GM12891 (cell line): ENCODE results near the gene CTAGE9.

Experiments
- PAX5 ChIP-seq: IDR thresholded peaks from 2 replicates; pipeline ENCODE4 v1.6.1; 2011; ENCODE audit warnings: low read length, moderate library complexity, mild to moderate bottlenecking; ENCODE audit not compliant: insufficient read depth, severe bottlenecking
- POLR2A ChIP-seq: IDR thresholded peaks from 2 replicates; pipeline ENCODE4 v1.6.1; 2011; ENCODE audit warnings: low read depth, low read length, control low read depth
- POLR2AphosphoS5 ChIP-seq: IDR thresholded peaks from 2 replicates; pipeline ENCODE4 v1.6.1; 2011; ENCODE audit warnings: low read depth, low read length, control low read depth
- SPI1 ChIP-seq: IDR thresholded peaks from 2 replicates; pipeline ENCODE4 v1.6.1; 2011; ENCODE audit warnings: low read depth, low read length, control low read depth
- TAF1 ChIP-seq: IDR thresholded peaks from 2 replicates; pipeline ENCODE4 v1.6.1; 2011; ENCODE audit warnings: low read depth, low read length, control low read depth

DNA sequence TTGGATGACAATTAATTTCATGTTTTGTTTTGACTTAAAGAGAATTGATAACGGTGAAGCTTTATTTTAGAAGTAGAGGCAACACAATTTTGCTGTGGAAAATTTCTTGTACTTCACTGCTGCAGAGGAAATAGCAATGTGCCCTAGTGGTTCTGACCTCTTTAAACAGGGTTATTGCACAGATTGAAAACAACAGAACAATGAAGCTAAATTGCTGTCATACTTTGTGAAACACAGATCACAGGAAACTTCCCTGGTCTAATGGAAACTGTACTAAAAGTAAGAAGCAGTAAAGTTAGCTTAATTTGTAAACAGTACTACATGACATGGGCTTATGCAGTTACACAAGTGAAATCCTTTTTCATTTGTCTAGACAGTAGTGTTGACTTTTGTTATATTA is 40.9 kb downstream of the CTAGE9 start:
- TF ChIP-seq POLR2A = no peak
- TF ChIP-seq POLR2AphosphoS5 = no peak
- TF ChIP-seq TAF1 = no peak
- TF ChIP-seq PAX5 = no peak
- no peak for TF ChIP-seq SPI1
